HepG2 (cell line): ENCODE measurements around the gene SLC9A9. TPM values are rescaled to one million over a fixed set of nuclear protein-coding genes. Genes with fewer than 3 reads are reported as not detected.

ENCODE experiments used
- ATAC-seq: fragments of 200-7000 bp; cut with Tn5 transposase; 3 replicates; pipeline ENCODE4 v1.9.1; 2020; ENCODE audit warnings: mild to moderate bottlenecking, moderate library complexity
- BruUV-seq: library from RNA; stranded (reverse); fragments of 400-500 nt; replicated peaks from 2 replicates; lab custom pipeline; 2021; lab: Mats Ljungman, UMichigan
- CTCF ChIA-PET: fragments of 300-600 bp; formaldehyde crosslinking; extraction: SDS; loops from one replicate; lab custom pipeline; 2021; ENCODE audit warnings: low total read pairs, inconsistent platforms, low intra/inter-chr PET ratio; lab: Yijun Ruan, JAX
- POLR2A ChIA-PET: fragments of 350-600 bp; sonication (Branson Sonifier 250); formaldehyde crosslinking; loops from one replicate; lab custom pipeline; 2020; ENCODE audit warnings: antibody characterized with exemption, inconsistent platforms; lab: Yijun Ruan, JAX
- DNase-seq: peaks from one replicate; pipeline ENCODE4 v3.0.0-alpha.2; 2015; ENCODE audit warnings: low spot score
- FAIRE-seq: peaks from 3 replicates; lab custom pipeline; 2011; peaks lifted over from hg19 to GRCh38; lab: Jason Lieb, UNC
- H2AFZ ChIP-seq: one replicate; pipeline ENCODE4 v1.6.1; 2011; ENCODE audit warnings: low read length, inconsistent platforms
- H3K27ac ChIP-seq: fragments of 300-600 bp; 3 replicates; pipeline ENCODE4 v1.8.0; 2011; ENCODE audit warnings: mixed run types, mild to moderate bottlenecking, mixed read lengths, low read length, inconsistent platforms; ENCODE audit not compliant: insufficient read depth; ENCODE audit errors: extremely low read length
- H3K27me3 ChIP-seq, 2 experiments: fragments of 200-600 bp in 1 of 2; 2 replicates in 1 of 2; 3 replicates in 1 of 2; pipeline versions ENCODE4 v1.6.0 to v1.8.0; 2011; ENCODE audit warnings: low read length in 2 of 2, mild to moderate bottlenecking in 2 of 2, moderate library complexity in 2 of 2, inconsistent platforms in 1 of 2; ENCODE audit not compliant: insufficient read depth in 2 of 2, control insufficient read depth in 1 of 2
- H3K36me3 ChIP-seq, 2 experiments: fragments of 200-600 bp in 1 of 2; replicated peaks in 1 of 2; 2 replicates in 1 of 2; 3 replicates in 1 of 2; pipeline versions ENCODE4 v1.5.1 to v1.8.0; 2011; ENCODE audit warnings: low read length in 2 of 2, inconsistent platforms in 1 of 2; ENCODE audit not compliant: insufficient read depth in 2 of 2, control insufficient read depth in 1 of 2
- H3K4me1 ChIP-seq: 2 replicates; pipeline ENCODE4 v1.5.1; 2012; ENCODE audit warnings: low read length, inconsistent platforms; ENCODE audit not compliant: insufficient read depth
- H3K4me2 ChIP-seq: 2 replicates; pipeline ENCODE4 v1.6.0; 2011; ENCODE audit warnings: low read depth, low read length, inconsistent platforms
- H3K4me3 ChIP-seq, 3 experiments: fragments of 200-600 bp in 1 of 3; sonication (generic), shearing (Covaris generic) in 1 of 3; replicated peaks in 1 of 3; 2 replicates each; pipeline ENCODE4 v1.5.1; 2011 to 2016; ENCODE audit warnings: low read length in 3 of 3, inconsistent platforms in 2 of 3, low read depth in 2 of 3, mild to moderate bottlenecking in 2 of 3, control low read depth in 1 of 3, mixed read lengths in 1 of 3; ENCODE audit not compliant: insufficient read depth in 1 of 3
- H3K79me2 ChIP-seq: one replicate; pipeline ENCODE4 v1.6.1; 2011; ENCODE audit warnings: low read length, inconsistent platforms; ENCODE audit not compliant: insufficient read depth
- H3K9ac ChIP-seq: 2 replicates; pipeline ENCODE4 v1.6.0; 2011; ENCODE audit warnings: mild to moderate bottlenecking, low read depth, low read length, inconsistent platforms; ENCODE audit not compliant: insufficient read depth
- H3K9me3 ChIP-seq: 2 replicates; pipeline ENCODE4 v1.5.1; 2012; ENCODE audit warnings: mild to moderate bottlenecking, low read length
- H4K20me1 ChIP-seq: 2 replicates; pipeline ENCODE4 v1.6.0; 2011; ENCODE audit warnings: inconsistent platforms, mild to moderate bottlenecking, low read length, moderate library complexity; ENCODE audit not compliant: insufficient read depth
- HINFP ChIP-seq: sonication (generic); formaldehyde crosslinking; IDR thresholded peaks from 2 replicates; pipeline ENCODE4 v1.4.0; 2020; ENCODE audit warnings: low read depth, mild to moderate bottlenecking, missing genetic modification reagents
- MTF1 ChIP-seq: sonication (generic); formaldehyde crosslinking; IDR thresholded peaks from 2 replicates; pipeline ENCODE4 v1.5.0; 2020; ENCODE audit warnings: missing genetic modification reagents
- NFAT5 ChIP-seq: sonication (generic); formaldehyde crosslinking; IDR thresholded peaks from 2 replicates; pipeline ENCODE4 v1.4.0; 2020; ENCODE audit warnings: missing genetic modification reagents
- ZFP62 ChIP-seq: sonication (generic); formaldehyde crosslinking; IDR thresholded peaks from 2 replicates; pipeline ENCODE4 v1.4.0; 2020; ENCODE audit warnings: missing genetic modification reagents
- ZFP90 ChIP-seq: sonication (generic); formaldehyde crosslinking; IDR thresholded peaks from 2 replicates; pipeline ENCODE4 v1.8.0; 2022; ENCODE audit warnings: missing genetic modification reagents, mild to moderate bottlenecking, inconsistent platforms, borderline replicate concordance
- ZNF101 ChIP-seq: sonication (generic); formaldehyde crosslinking; IDR thresholded peaks from 2 replicates; pipeline ENCODE4 v1.4.0; 2020; ENCODE audit warnings: mild to moderate bottlenecking, low read depth, missing genetic modification reagents, borderline replicate concordance
- ZNF282 ChIP-seq: fragments of 450-650 bp; IDR thresholded peaks from 2 replicates; pipeline ENCODE4 v1.6.1; 2018; ENCODE audit not compliant: partially characterized antibody
- WGBS: methylation state at CpG from one replicate; pipeline ENCODE4 v1.1.6; 2017; ENCODE audit warnings: low lambda C conversion rate; 5-methylcytosine and 5-hydroxymethylcytosine counted together
- in situ Hi-C: cut with HindIII; loops from 2 replicates; pipeline ENCODE4 v1.10.0; 2017; ENCODE audit warnings: low pct_unique_long_range_greater_than_20kb; ENCODE audit not compliant: extremely low pct_ligation_motif_present
- intact Hi-C: fragments of 100-400 bp; cut with micrococcal nuclease; formaldehyde crosslinking; loops from one replicate; pipeline ENCODE4 v1.10.0; 2022; ENCODE audit not compliant: unreplicated experiment
- polyA plus RNA-seq, 8 experiments: library from polyadenylated mRNA; depleted of rRNA in 3 of 8; stranded (reverse) in 7 of 8; unstranded in 1 of 8; fragments of >200 nt; fragmentation: Illumina TruSeq in 4 of 8; extraction: Trizol in 4 of 8; gene quantifications; 2 replicates each; pipeline versions ENCODE4 v1.2.1 to v1.2.3, GENCODE V29; 2011 to 2016; ENCODE audit warnings: low read depth in 4 of 8, missing spikeins in 1 of 8, mixed read lengths in 1 of 8; ENCODE audit not compliant: insufficient read depth in 1 of 8
- total RNA-seq, 5 experiments: library from RNA; depleted of rRNA; stranded (reverse); fragments of >200 nt; fragmentation: Illumina TruSeq; extraction: Trizol; gene quantifications; 2 replicates each; pipeline ENCODE4 v1.2.3, GENCODE V29; 2016; ENCODE audit warnings: low read depth in 1 of 5

SLC9A9 gene
- total and polyA plus RNA-seq, 2 of the 13 experiments (the other 11 are each of a cell fraction or from before 2014, with no cell fraction given), result not detected

- Histone ChIP-seq H3K79me2 (no peaks in the 10 kb centered on the region), H3K27ac (no peak overlapping the region), H3K27me3 (no peaks in the 10 kb centered on the region), H3K36me3 (no peaks in the 10 kb centered on the region), H3K9me3 (no peaks in the 10 kb centered on the region), H3K4me1 (no peaks in the 10 kb centered on the region), H3K4me2 (no peak overlapping the region), H4K20me1 (no peaks in the 10 kb centered on the region), H2AFZ (no peak overlapping the region), H3K9ac (no peak overlapping the region), H3K4me3 (no peak overlapping the region)
- ChIA-PET POLR2A (no interaction called here), CTCF (no interaction called here)
- 8% methylated on average over 7 of the region's 7 CpGs for WGBS
- TF ChIP-seq ZFP90 (CRISPR knock-in tag) (no peak), ZNF101 (CRISPR knock-in tag) (no peak), ZFP62 (no peak), ZNF282 (no peak), MTF1 (CRISPR knock-in tag) (no peak), HINFP (no peak), NFAT5 (no peak)
- DNase-seq (no peak), FAIRE-seq (no peak), ATAC-seq (no peak)
- intact Hi-C loops, result loop anchor here (2.0 kb wide), 1 partner anchor 873 kb away; no protein-coding TSS in a partner anchor
- no TSS peak for BruUV-seq
- in situ Hi-C loops, result loop anchor here (25.0 kb wide), 1 partner anchor 865 kb away; no protein-coding TSS in a partner anchor
Observed at GRCh38 chr3:143897576-143898295, 49.5 kb upstream of the SLC9A9 start.
